ENCODE results near the gene ZFYVE16. TPM values are rescaled to one million over a fixed set of nuclear protein-coding genes. Genes with fewer than 3 reads are reported as not detected.
A peak's percentile ranks its signal among the peaks of the same experiment; 100 is the strongest.

ZFYVE16 gene
- total RNA-seq, 1 experiment from 2014 or later, result 65.7 TPM

DNA sequence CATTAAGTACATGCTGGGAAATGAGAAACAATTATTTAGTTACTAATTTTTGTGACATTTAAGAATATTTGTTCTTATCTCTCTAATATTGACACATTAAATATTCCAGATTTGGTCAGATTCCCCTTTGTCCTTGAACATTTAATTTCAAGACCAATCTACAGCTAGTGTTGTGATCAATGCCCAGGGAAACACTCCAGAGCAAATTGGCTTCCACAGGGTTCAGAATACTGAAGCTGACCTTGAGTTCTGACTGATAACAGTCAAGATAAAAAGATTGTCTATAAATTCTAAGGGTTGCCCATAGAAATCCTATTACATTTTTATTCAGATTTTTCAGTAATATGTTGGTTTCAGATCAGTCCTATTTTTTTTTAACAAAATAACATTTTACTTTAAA is 31.3 kb downstream of the ZFYVE16 start:
- Histone ChIP-seq H3K9me3 (ENCODE audit: low read depth, low read length, poor library complexity, severe bottlenecking) (no peaks in the 10 kb centered on the region), H3K4me3 (ENCODE audit: low read depth, low read length, poor library complexity, severe bottlenecking) (no peak overlapping the region), H3K27ac (ENCODE audit: low read depth, low read length, poor library complexity, severe bottlenecking) (no peak overlapping the region), H3K4me1 (ENCODE audit: insufficient read depth, low read length, poor library complexity, severe bottlenecking) (no peaks in the 10 kb centered on the region), H3K27me3 (replicated peaks; ENCODE audit: insufficient read depth, low read depth, low read length, poor library complexity) (no peaks in the 10 kb centered on the region), H3K36me3 (ENCODE audit: insufficient read depth, low read length, poor library complexity, severe bottlenecking) (peaks cover 21% of the 10 kb centered on the region)
- intact Hi-C loops (cut with micrococcal nuclease; ENCODE audit: unreplicated experiment), result no loop called here
- BruUV-seq (replicated peaks), result no TSS peak
- POLR2A ChIA-PET (ENCODE audit: low non-redundant PET), result no interaction called here
- no peak for TF ChIP-seq EZH2 (IDR thresholded peaks at IDR 0.05; ENCODE audit: borderline replicate concordance, low read depth, low read length, poor library complexity, severe bottlenecking)
- TF ChIP-seq, protein P1, sequence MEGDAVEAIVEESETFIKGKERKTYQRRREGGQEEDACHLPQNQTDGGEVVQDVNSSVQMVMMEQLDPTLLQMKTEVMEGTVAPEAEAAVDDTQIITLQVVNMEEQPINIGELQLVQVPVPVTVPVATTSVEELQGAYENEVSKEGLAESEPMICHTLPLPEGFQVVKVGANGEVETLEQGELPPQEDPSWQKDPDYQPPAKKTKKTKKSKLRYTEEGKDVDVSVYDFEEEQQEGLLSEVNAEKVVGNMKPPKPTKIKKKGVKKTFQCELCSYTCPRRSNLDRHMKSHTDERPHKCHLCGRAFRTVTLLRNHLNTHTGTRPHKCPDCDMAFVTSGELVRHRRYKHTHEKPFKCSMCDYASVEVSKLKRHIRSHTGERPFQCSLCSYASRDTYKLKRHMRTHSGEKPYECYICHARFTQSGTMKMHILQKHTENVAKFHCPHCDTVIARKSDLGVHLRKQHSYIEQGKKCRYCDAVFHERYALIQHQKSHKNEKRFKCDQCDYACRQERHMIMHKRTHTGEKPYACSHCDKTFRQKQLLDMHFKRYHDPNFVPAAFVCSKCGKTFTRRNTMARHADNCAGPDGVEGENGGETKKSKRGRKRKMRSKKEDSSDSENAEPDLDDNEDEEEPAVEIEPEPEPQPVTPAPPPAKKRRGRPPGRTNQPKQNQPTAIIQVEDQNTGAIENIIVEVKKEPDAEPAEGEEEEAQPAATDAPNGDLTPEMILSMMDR (conservative IDR thresholded peaks at IDR 0.05; ENCODE audit: low read depth, low read length), result no peak
- CTCF ChIA-PET, result no interaction called here
- no peak for DNase-seq (ENCODE audit: low spot score)

GRCh38 chr5:80442742-80443141 is 34.9 kb downstream of the ZFYVE16 start:
- Histone ChIP-seq H3K4me3 (ENCODE audit: low read depth, low read length, poor library complexity, severe bottlenecking) (no peak overlapping the region), H3K27ac (ENCODE audit: low read depth, low read length, poor library complexity, severe bottlenecking) (no peak overlapping the region), H3K36me3 (ENCODE audit: insufficient read depth, low read length, poor library complexity, severe bottlenecking) (peaks cover 26% of the 10 kb centered on the region), H3K4me1 (ENCODE audit: insufficient read depth, low read length, poor library complexity, severe bottlenecking) (no peaks in the 10 kb centered on the region), H3K27me3 (replicated peaks; ENCODE audit: insufficient read depth, low read depth, low read length, poor library complexity) (no peaks in the 10 kb centered on the region), H3K9me3 (ENCODE audit: low read depth, low read length, poor library complexity, severe bottlenecking) (no peaks in the 10 kb centered on the region)
- no peak for DNase-seq (ENCODE audit: low spot score)
- ChIA-PET POLR2A (ENCODE audit: low non-redundant PET) (no interaction called here), CTCF (no interaction called here)
- intact Hi-C loops (cut with micrococcal nuclease; ENCODE audit: unreplicated experiment), result no loop called here
- TF ChIP-seq, protein P1 (conservative IDR thresholded peaks at IDR 0.05; ENCODE audit: low read depth, low read length), result no peak
- TF ChIP-seq EZH2 (IDR thresholded peaks at IDR 0.05; ENCODE audit: borderline replicate concordance, low read depth, low read length, poor library complexity, severe bottlenecking), result no peak
- no TSS peak for BruUV-seq (replicated peaks)

DNA sequence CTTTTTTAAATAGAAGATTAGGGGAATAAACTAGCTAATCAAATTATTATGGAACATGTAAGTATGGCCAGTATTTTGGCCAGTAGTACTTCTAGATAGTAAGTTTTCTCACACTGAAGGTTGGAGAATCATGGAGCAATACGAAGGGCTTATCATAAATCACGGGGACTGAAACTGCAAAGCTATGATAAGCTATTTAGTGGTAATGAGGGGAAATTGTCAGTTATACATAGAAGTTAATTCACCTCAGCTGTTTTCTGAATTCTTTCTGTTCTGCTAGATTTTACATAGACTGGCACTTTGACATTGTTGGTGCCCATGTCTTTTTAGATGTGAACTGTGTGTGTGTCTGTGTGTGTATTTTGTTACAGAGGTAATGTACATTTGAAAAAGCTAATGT is 45.5 kb downstream of the ZFYVE16 start:
- no peaks in the 10 kb centered on the region for H3K9me3 ChIP-seq (ENCODE audit: low read depth, low read length, poor library complexity, severe bottlenecking)
- H3K27ac ChIP-seq (ENCODE audit: low read depth, low read length, poor library complexity, severe bottlenecking), result no peak overlapping the region
- no TSS peak for BruUV-seq (replicated peaks)
- no peaks in the 10 kb centered on the region for H3K27me3 ChIP-seq (replicated peaks; ENCODE audit: insufficient read depth, low read depth, low read length, poor library complexity)
- ChIA-PET POLR2A (ENCODE audit: low non-redundant PET) (no interaction called here), CTCF (no interaction called here)
- H3K4me3 ChIP-seq (ENCODE audit: low read depth, low read length, poor library complexity, severe bottlenecking), result no peak overlapping the region
- TF ChIP-seq, protein P1 (conservative IDR thresholded peaks at IDR 0.05; ENCODE audit: low read depth, low read length), result no peak
- no peak for TF ChIP-seq EZH2 (IDR thresholded peaks at IDR 0.05; ENCODE audit: borderline replicate concordance, low read depth, low read length, poor library complexity, severe bottlenecking)
- peaks cover 18% of the 10 kb centered on the region for H3K4me1 ChIP-seq (ENCODE audit: insufficient read depth, low read length, poor library complexity, severe bottlenecking)
- H3K36me3 ChIP-seq (ENCODE audit: insufficient read depth, low read length, poor library complexity, severe bottlenecking), result peaks cover 34% of the 10 kb centered on the region
- DNase-seq (ENCODE audit: low spot score), result peak; percentile 50
- intact Hi-C loops (cut with micrococcal nuclease; ENCODE audit: unreplicated experiment), result no loop called here
